GM19043 (cell line): ENCODE data around the gene MIEN1.
"Not testable (repeated sequence)": the region's sequence is repeated elsewhere in the genome, so short reads cannot be mapped to it uniquely, and the experiment has no call there.

Experiments used
- ATAC-seq: cut with Tn5 transposase; IDR thresholded peaks from one replicate; pipeline ENCODE4 v1.9.1; 2021; ENCODE audit warnings: low read depth; ENCODE audit not compliant: unreplicated experiment

The MIEN1 gene

GRCh38 chr17:39730095-39730921 lies at the start of gene MIEN1:
Gene MIEN1, minus strand, starts transcription at chr17:39730532. Its CDS starts 37 bp downstream, at chr17:39730495.
- peak; percentile 79 for ATAC-seq

DNA sequence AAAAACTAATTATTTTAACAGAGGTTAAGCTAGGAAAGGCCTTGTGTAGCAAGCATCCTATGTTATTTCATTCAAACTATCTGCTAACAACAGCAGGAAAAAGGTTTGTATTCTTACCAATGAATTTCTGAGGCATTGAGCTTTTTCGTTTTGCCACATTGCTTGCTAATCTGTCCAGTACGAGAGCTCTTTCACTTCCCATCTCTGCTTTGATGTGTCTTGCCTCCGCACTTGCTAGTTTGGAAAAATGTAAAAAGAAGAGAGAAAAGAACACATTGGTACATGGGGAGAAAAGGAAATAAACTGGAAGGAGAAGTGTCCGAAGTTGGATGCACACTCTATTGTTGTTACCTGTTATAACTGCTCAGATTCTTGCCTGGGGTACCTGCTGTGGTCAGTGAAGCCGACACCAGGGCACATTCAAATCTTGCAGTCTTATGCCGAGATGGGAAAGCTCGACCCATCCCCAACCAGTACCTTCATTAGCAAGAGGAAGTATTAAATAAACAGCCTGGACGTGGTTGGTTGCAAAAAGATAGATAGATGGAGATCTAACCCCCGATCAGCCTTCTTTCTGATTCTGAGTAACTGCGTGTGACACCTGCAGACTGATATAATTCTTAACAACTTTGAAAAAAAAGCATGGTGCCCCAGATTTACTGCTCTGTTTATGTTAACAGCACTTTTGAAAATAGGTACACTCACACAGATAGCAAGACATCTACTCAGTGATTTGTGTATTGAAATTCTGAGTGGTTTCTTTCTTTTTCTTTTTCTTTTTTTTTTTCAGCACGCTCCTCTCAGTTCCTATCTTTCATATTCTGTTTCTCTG lies 47.4 kb upstream of the MIEN1 start:
- no peak for ATAC-seq

GRCh38 chr17:39776252-39776651 lies 45.9 kb upstream of the MIEN1 start:
- ATAC-seq, result no peak

DNA sequence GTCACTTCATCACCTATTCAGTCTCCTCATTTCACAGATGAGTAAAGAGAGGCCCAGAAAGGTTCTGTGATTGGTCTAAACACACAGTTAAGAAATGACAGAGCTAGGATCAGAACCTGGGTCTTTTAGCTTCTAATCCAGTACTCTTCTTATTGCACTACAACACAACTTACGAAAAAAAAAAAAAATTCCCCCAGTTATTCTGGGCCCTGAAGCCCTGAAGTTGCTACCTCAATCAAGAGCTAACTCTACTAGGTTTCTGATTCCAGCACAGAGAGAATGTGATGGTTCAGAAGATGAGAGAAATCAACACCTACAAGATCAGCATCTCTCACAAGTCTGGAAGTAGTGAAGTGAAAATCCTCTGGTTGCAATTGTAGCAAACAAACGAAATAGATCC lies 44.7 kb upstream of the MIEN1 start:
- ATAC-seq, result no peak

GRCh38 chr17:39774047-39774446 lies 43.7 kb upstream of the MIEN1 start:
- no peak for ATAC-seq

DNA sequence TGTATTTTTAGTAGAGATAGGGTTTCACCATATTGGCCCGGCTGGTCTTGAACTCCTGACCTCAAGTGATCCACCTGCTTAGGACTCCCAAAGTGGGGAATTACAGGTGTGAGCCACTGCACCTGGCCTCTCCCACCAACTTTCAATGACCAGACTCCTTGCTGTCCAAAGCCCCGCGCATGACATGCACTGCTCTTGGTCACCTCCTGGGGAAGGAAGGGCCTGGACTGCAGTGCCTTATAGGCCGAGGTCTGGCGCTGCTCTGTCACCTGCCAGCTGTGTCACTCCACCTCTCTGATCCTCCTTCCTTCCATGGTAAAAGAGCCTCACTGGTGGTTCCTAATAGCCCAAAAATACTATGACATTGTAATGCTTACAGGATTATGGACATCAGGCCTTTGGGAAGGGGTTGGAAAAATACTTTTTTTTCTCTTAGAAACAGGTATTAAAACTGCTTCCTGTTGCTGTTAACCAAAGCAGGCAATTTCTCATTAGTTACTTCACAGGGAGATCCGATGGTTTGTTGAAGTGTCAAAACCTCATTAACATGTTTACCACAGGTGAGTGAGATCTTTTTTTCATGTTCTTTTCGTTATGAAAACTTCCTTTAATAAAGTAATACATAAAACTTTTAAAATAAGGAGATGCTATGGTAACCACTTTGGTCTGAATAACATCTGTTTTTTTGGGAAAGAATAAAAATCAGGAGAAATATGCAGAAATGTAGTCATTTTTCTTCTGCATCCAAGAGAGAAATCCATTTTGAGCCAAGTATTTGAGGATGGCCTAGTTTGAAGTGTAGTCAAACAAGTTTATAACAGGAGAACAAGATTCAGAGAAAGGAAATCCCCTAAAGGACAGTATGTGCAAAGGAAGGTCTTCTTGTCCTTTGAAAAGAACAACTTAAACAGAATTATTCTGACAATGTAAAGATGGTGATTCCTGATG lies 42.9 kb upstream of the MIEN1 start:
- ATAC-seq, result no peak

GRCh38 chr17:39772415-39772814 lies 42.1 kb upstream of the MIEN1 start:
- ATAC-seq, result no peak

GRCh38 chr17:39769974-39770587 lies 39.7 kb upstream of the MIEN1 start:
- ATAC-seq, result peak; percentile 59

GRCh38 chr17:39767147-39767546 lies 36.8 kb upstream of the MIEN1 start:
- no peak for ATAC-seq

GRCh38 chr17:39765766-39766165 lies 35.4 kb upstream of the MIEN1 start:
- ATAC-seq, result no peak

- ATAC-seq, result no peak
These were observed 34.8 kb upstream of the MIEN1 start for GRCh38 chr17:39765175-39765574.

DNA sequence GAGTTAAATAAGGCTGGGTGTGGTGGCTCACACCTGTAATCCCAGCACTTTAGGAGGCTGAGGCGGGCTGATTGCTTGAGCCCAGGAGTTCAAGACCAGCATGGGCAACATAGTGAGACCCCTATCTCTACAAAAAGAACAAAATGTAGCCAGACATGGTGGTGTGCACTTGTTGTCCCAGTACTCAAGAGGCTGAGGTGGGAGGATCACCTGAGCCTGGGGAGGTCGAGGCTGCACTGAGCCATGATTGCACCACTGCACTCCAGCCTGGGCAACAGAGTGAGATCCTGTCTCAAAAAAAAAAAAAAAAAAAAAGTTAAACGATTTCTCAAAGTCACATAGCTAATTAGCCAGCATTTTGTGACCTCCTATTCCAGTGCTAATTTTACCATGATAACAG lies 33.8 kb upstream of the MIEN1 start:
- ATAC-seq, result not testable (repeated sequence)

GRCh38 chr17:39763051-39763820 lies 32.9 kb upstream of the MIEN1 start:
- ATAC-seq, result no peak

DNA sequence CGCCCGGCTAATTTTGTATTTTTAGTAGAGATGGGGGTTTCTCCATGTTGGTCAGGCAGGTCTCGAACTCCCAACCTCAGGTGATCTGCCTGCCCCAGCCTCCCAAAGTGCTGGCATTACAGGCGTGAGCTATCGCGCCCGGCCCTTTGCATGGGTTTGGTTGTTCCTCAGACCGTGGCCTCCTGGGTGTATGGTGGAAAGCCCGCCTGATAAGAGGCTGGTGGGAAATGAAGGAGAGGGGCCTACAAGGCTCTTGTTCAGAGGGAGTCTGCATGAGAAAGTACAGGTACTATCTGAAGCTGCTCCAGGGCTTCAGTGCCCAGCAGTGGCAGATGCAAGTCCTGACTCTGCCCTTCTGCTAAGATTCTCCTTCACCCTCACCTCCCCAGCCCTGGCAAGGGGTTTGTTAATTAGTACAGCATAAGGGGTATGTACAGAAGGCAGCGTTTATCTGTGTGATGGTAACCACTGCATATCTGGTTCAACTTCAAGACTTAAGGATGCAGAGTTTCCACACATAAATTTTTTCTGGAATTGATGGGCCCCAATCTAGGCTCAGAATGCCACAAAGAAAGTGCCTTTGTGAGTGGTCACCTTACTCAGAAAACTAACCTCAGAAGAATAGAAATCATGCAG lies 31.6 kb upstream of the MIEN1 start:
- no peak for ATAC-seq

DNA sequence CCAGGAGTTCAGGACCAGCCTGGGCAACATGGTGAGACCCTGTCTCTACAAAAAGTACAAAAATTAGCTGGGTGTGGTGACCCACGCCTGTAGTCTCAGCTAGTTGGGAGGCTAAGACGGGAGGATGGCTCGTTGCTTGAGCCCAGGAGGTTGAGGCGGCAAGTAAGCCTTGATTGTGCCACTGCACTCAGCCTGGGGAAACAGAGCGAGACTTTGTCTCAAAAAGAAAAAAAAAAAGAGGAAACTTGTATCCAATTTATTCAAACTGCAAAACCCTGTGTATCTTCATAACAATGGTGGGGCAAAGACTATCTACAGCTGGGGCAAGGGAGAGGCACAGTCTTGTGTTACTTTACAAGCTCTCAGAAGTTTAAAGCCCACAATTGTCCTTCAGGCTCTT lies 28.9 kb upstream of the MIEN1 start:
- no peak for ATAC-seq

DNA sequence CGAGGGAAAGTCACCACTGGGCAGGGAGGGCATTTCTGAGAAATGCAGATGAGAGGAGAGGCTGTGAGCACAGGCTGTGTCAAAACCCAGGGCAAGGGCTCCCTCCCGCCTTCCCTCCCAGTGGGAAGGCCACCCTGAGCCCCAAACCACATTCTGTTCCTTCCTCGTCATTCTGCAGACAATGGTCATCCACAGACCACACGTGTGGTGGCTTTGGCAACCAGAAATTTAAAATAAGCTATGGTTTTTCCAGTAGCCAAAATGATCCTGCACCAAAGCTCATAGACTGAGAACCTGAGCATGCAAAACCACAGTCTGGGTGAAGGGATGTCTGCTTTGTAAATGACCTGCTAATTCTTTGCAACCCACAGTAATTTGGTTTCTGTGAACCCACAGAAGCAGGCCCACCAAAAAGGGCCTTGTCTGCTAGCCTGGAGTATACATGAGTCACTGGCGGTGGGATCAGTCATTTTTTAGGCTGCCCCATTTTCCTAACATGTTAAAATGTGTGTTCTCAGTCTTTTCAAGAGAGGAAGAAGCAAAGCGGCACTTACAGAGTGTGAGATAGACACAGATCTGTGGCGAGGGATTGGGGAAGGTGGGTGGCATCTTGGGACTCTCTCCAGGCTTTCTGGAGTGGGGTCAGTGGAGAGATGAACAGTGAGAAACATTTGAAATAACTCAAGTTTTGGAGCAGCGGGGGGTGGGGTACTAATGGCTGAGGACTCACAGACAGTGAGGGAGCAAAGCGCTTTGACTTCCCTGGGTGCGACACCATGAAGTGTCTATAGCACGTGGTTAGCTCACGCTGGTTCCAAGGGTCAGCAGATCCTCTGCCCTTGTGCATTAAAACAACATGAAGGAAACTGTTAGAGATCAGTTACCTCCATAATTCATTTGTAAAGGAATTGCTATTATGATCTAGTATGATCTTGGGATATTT lies 27.9 kb upstream of the MIEN1 start:
- no peak for ATAC-seq

- no peak for ATAC-seq
These were observed 26.9 kb upstream of the MIEN1 start for GRCh38 chr17:39757176-39757662.
